Measurements from ENCODE around the gene CCNT2. TPM values are rescaled to one million over a fixed set of nuclear protein-coding genes. Genes with fewer than 3 reads are reported as not detected.

The CCNT2 gene
- total and polyA plus RNA-seq, 8 donors = 29.3 to 91.4 (median 83.7) TPM

DNA sequence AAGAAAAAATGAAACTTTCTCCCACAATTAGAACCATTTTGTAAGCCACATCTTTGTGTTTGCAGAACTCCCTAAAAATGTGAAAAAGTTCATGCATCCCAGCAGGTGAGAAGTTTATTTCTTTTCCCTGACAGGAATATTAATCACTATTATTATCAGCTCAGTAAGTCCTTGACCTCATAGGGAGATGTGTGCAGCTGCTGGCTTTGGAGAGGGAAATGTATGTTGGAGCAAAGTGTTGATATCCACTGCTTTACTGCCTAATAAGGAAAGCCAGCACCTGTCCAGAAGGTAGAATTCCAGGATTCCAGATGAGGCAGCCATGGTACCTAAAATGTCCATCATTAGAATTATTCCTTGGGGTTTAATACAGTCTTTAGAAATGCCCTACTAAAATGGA, 35.8 kb upstream of the CCNT2 start:
- intact Hi-C loops (cut with DNase I) = no loop called here
- Histone ChIP-seq H3K27me3 (no peaks in the 10 kb centered on the region), H3K4me3 (no peak overlapping the region), H3K27ac (no peak overlapping the region), H3K36me3 (no peaks in the 10 kb centered on the region), H3K4me1 (no peaks in the 10 kb centered on the region), H3K9me3 (peaks cover 0 to 13% of the 10 kb centered on the region in 2 donors)
- TF ChIP-seq, protein P1, sequence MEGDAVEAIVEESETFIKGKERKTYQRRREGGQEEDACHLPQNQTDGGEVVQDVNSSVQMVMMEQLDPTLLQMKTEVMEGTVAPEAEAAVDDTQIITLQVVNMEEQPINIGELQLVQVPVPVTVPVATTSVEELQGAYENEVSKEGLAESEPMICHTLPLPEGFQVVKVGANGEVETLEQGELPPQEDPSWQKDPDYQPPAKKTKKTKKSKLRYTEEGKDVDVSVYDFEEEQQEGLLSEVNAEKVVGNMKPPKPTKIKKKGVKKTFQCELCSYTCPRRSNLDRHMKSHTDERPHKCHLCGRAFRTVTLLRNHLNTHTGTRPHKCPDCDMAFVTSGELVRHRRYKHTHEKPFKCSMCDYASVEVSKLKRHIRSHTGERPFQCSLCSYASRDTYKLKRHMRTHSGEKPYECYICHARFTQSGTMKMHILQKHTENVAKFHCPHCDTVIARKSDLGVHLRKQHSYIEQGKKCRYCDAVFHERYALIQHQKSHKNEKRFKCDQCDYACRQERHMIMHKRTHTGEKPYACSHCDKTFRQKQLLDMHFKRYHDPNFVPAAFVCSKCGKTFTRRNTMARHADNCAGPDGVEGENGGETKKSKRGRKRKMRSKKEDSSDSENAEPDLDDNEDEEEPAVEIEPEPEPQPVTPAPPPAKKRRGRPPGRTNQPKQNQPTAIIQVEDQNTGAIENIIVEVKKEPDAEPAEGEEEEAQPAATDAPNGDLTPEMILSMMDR (IDR thresholded peaks at IDR 0.05) = no peak
- DNase-seq (no peak), ATAC-seq (no peak)

DNA sequence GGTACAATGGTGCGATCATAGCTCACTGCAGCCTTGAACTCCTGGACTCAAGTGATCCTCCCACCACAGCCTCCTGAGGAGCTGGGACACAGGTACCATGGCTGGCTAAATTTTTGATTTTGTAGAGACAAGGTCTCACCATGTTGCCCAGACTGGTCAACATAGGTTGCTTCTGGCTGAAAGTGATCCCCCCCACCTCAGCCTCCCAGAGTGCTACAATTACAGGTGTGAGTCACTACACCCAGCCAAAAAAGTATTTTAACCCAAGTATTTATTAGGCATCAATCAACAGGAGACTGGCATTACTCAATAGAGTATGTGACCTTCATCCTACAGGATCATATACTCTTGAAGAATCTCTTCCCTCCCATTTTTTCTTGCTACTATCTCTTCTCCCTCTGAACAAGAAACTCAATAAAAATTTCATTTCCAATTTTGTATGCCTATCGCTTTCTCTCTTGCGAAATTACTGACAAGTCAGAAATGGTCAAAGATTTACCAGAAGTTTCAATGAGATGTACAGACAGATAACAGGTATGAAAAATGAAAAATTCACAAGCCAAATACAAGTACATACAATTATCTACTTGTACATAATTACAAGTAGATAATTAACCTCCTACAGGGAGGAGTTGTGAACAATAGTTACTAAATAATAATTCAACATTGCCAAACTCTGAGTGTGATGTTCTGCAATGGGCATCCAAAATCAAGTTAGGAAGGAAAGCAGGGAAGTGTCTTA, 34.9 kb upstream of the CCNT2 start:
- TF ChIP-seq, protein P1 (IDR thresholded peaks at IDR 0.05) = no peak
- Histone ChIP-seq H3K4me3 (no peak overlapping the region), H3K27me3 (no peaks in the 10 kb centered on the region), H3K9me3 (peaks cover 0 to 4% of the 10 kb centered on the region in 2 donors), H3K36me3 (no peaks in the 10 kb centered on the region), H3K27ac (no peak overlapping the region), H3K4me1 (no peaks in the 10 kb centered on the region)
- no peak for DNase-seq
- ATAC-seq = no peak
- intact Hi-C loops (cut with DNase I) = no loop called here

DNA sequence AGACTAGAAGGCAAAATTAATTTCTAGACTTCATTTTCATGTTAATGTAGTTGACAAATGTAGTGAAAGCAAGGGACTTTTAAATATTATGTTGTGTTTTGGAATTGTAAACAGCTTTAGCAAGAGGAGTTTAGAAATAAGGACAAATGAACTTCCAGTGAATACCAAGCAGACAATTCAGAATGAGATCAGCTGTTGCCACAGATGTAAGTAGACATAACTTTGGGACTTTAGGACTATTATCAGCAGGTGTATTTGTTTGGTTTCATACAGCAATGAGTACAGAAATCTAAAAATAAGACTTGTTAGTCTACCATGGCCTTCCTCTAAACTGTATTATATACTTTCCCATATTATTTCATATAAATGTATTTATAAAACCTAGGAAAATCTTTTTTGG, 34.2 kb upstream of the CCNT2 start:
- no peak overlapping the region for H3K27ac ChIP-seq
- no peak overlapping the region for H3K4me3 ChIP-seq
- no peaks in the 10 kb centered on the region for H3K36me3 ChIP-seq
- ATAC-seq (no peak), DNase-seq (no peak)
- TF ChIP-seq, protein P1 (IDR thresholded peaks at IDR 0.05) = no peak
- no peaks in the 10 kb centered on the region for H3K27me3 ChIP-seq
- intact Hi-C loops (cut with DNase I) = no loop called here
- H3K4me1 ChIP-seq = no peaks in the 10 kb centered on the region
- H3K9me3 ChIP-seq = no peaks in the 10 kb centered on the region

DNA sequence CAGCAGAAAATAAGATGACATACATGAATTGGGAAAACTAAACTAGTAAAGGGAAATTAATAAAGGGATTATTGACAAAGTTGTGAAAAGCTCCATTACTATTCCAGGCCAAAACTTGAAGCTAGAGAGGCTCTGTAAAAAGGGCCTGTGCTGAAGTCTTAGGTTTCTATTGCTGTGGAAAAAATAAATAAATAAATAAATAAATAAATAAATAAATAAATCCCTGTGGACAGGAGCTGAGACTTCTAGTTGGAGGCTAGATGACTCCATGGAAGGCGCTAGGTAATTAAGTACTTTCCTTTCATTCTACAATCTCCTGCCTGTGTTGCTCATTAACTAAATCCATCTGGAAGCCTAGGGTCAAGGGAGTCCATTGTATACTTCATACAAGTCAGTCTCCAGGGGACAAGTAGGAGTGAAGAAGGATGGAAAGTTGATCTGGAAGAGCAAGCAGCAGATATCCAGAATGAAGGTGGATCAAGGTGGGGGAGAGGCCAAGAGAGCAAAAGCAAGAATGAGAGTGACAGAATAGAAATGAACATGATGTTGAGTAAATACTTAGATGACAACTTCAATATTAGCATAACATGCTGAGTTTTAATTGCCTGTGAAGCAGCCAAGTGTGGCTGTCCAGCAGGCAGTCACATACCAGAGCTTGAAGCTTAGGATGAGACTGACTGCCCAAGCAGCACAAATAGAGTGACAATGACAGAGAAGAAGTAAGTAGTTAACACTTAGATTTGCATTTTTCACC, 26.2 kb upstream of the CCNT2 start:
- Histone ChIP-seq H3K36me3 (no peaks in the 10 kb centered on the region), H3K9me3 (no peaks in the 10 kb centered on the region), H3K27me3 (no peaks in the 10 kb centered on the region), H3K4me3 (no peak overlapping the region), H3K4me1 (no peaks in the 10 kb centered on the region), H3K27ac (no peak overlapping the region)
- TF ChIP-seq, protein P1 (IDR thresholded peaks at IDR 0.05) = no peak
- intact Hi-C loops (cut with DNase I) = no loop called here
- ATAC-seq (peak; percentile 32), DNase-seq (no peak)

DNA sequence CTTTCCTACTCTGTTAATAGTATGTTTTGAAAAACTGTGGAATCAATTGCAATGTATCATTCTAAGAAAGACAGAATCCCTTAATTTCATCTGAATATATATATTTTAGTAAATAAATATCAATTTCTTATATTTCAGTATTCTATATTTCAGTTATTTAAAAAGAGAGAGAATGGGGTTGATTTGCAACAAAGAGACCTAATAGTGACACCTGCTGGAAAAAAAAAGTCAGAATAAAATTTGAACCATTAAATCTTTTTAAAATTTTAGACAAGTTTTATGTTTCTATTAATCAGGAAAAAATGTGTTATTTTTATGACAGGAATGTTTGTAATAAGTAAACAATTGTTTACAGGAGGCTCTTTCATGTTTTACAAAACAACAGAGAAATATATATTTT, 20.7 kb upstream of the CCNT2 start:
- Histone ChIP-seq H3K4me3 (no peak overlapping the region), H3K36me3 (no peaks in the 10 kb centered on the region), H3K9me3 (no peaks in the 10 kb centered on the region), H3K27ac (no peak overlapping the region), H3K4me1 (no peaks in the 10 kb centered on the region), H3K27me3 (no peaks in the 10 kb centered on the region)
- TF ChIP-seq, protein P1 (IDR thresholded peaks at IDR 0.05) = peak in 1 of 2 donors; percentile 47
- DNase-seq (no peak), ATAC-seq (peak; percentile 41)
- intact Hi-C loops (cut with DNase I) = no loop called here

Data from left lung (tissue), 10 donors.